ENCODE results near the gene RUSC1.
A peak's percentile ranks its signal among the peaks of the same experiment; 100 is the strongest.

The RUSC1 gene

GRCh38 chr1:155295183-155295941, 25.3 kb upstream of the RUSC1 start:
- Histone ChIP-seq H3K4me1 (ENCODE audit: control extremely low read depth in 1 of 4, control insufficient read depth in 4 of 4, insufficient read depth in 4 of 4, low read length in 3 of 4) (peaks cover 0 to 12% (median 8%) of the 10 kb centered on the region in 4 experiments), H3K36me3 (ENCODE audit: control insufficient read depth in 4 of 4, insufficient read depth in 4 of 4, low read length in 3 of 4) (no peaks in the 10 kb centered on the region), H3K9me3 (ENCODE audit: control extremely low read depth in 1 of 5, control insufficient read depth in 4 of 5, insufficient read depth in 2 of 5, low read depth in 1 of 5, low read length in 4 of 5) (no peaks in the 10 kb centered on the region), H3K4me3 (ENCODE audit: control insufficient read depth in 1 of 7, extremely low read depth in 1 of 7, insufficient read depth in 4 of 7, low read depth in 2 of 7, low read length in 6 of 7) (peak overlapping the region in 3 of 7 experiments; percentile 19 to 61 (median 57)), H3K27me3 (replicated peaks in 2 of 5; ENCODE audit: control insufficient read depth in 4 of 5, insufficient read depth in 5 of 5, low read length in 4 of 5) (peaks cover 0 to 49% (median 31%) of the 10 kb centered on the region in 5 experiments), H3K27ac (ENCODE audit: insufficient read depth in 1 of 2, low read depth in 1 of 2, low read length in 2 of 2, poor library complexity in 1 of 2, severe bottlenecking in 2 of 2) (no peak overlapping the region)
- CTCF ChIA-PET = interaction anchor here (1.2 kb wide), 2 partner anchors 9 to 23 kb away, joined by 3 read pairs; no protein-coding TSS in a partner anchor
- POLR2A ChIA-PET = interaction anchor here (0.6 kb wide), 1 partner anchor 22 kb away, joined by 4 read pairs; no protein-coding TSS in a partner anchor
- no peak for DNase-seq
- 21% methylated on average over 42 of the region's 47 CpGs for WGBS (ENCODE audit: insufficient coverage)

GRCh38 chr1:155295942-155296267, 24.8 kb upstream of the RUSC1 start:
- Histone ChIP-seq H3K27ac (ENCODE audit: insufficient read depth in 1 of 2, low read depth in 1 of 2, low read length in 2 of 2, poor library complexity in 1 of 2, severe bottlenecking in 2 of 2) (no peak overlapping the region), H3K4me3 (ENCODE audit: control insufficient read depth in 1 of 7, extremely low read depth in 1 of 7, insufficient read depth in 4 of 7, low read depth in 2 of 7, low read length in 6 of 7) (no peak overlapping the region), H3K9me3 (ENCODE audit: control extremely low read depth in 1 of 5, control insufficient read depth in 4 of 5, insufficient read depth in 2 of 5, low read depth in 1 of 5, low read length in 4 of 5) (no peaks in the 10 kb centered on the region), H3K4me1 (ENCODE audit: control extremely low read depth in 1 of 4, control insufficient read depth in 4 of 4, insufficient read depth in 4 of 4, low read length in 3 of 4) (peaks cover 0 to 12% (median 8%) of the 10 kb centered on the region in 4 experiments), H3K36me3 (ENCODE audit: control insufficient read depth in 4 of 4, insufficient read depth in 4 of 4, low read length in 3 of 4) (no peaks in the 10 kb centered on the region), H3K27me3 (replicated peaks in 2 of 5; ENCODE audit: control insufficient read depth in 4 of 5, insufficient read depth in 5 of 5, low read length in 4 of 5) (peaks cover 0 to 49% (median 31%) of the 10 kb centered on the region in 5 experiments)
- POLR2A ChIA-PET = no interaction called here
- CTCF ChIA-PET = interaction anchor here (1.2 kb wide), 1 partner anchor 9 kb away, joined by 3 read pairs; no protein-coding TSS in a partner anchor
- 96% methylated on average over 4 of the region's 7 CpGs for WGBS (ENCODE audit: insufficient coverage)
- DNase-seq = no peak

- H3K4me1 ChIP-seq (ENCODE audit: control extremely low read depth in 1 of 4, control insufficient read depth in 4 of 4, insufficient read depth in 4 of 4, low read length in 3 of 4) = peaks cover 0 to 12% (median 8%) of the 10 kb centered on the region in 4 experiments
- no peak overlapping the region for H3K4me3 ChIP-seq (ENCODE audit: control insufficient read depth in 1 of 7, extremely low read depth in 1 of 7, insufficient read depth in 4 of 7, low read depth in 2 of 7, low read length in 6 of 7)
- ChIA-PET CTCF (interaction anchor here (0.9 to 1.4 kb wide), 2 partner anchors 15 to 46 kb away, joined by 3 to 5 read pairs; no protein-coding TSS in a partner anchor), POLR2A (no interaction called here)
- WGBS (ENCODE audit: insufficient coverage) = 96% methylated on average over 3 of the region's 3 CpGs
- peaks cover 0 to 49% (median 31%) of the 10 kb centered on the region in 5 experiments for H3K27me3 ChIP-seq (replicated peaks in 2 of 5; ENCODE audit: control insufficient read depth in 4 of 5, insufficient read depth in 5 of 5, low read length in 4 of 5)
- DNase-seq = no peak
- H3K9me3 ChIP-seq (ENCODE audit: control extremely low read depth in 1 of 5, control insufficient read depth in 4 of 5, insufficient read depth in 2 of 5, low read depth in 1 of 5, low read length in 4 of 5) = no peaks in the 10 kb centered on the region
- no peaks in the 10 kb centered on the region for H3K36me3 ChIP-seq (ENCODE audit: control insufficient read depth in 4 of 4, insufficient read depth in 4 of 4, low read length in 3 of 4)
- H3K27ac ChIP-seq (ENCODE audit: insufficient read depth in 1 of 2, low read depth in 1 of 2, low read length in 2 of 2, poor library complexity in 1 of 2, severe bottlenecking in 2 of 2) = no peak overlapping the region
These were observed 24.0 kb upstream of the RUSC1 start for GRCh38 chr1:155296661-155297060.

GRCh38 chr1:155297384-155297783, 23.3 kb upstream of the RUSC1 start:
- POLR2A ChIA-PET = no interaction called here
- 83% methylated on average over 7 of the region's 7 CpGs for WGBS (ENCODE audit: insufficient coverage)

GRCh38 chr1:155300024-155300423, 20.7 kb upstream of the RUSC1 start:
- 93% methylated on average over 3 of the region's 8 CpGs for WGBS (ENCODE audit: insufficient coverage)
- peaks cover 0 to 5% (median 5%) of the 10 kb centered on the region in 4 experiments for H3K4me1 ChIP-seq (ENCODE audit: control extremely low read depth in 1 of 4, control insufficient read depth in 4 of 4, insufficient read depth in 4 of 4, low read length in 3 of 4)
- ChIA-PET CTCF (interaction anchor here (0.9 to 1.7 kb wide), 4 partner anchors 16 to 49 kb away, joined by 3 to 5 read pairs (median 4); no protein-coding TSS in a partner anchor), POLR2A (no interaction called here)
- no peak overlapping the region for H3K4me3 ChIP-seq (ENCODE audit: control insufficient read depth in 1 of 7, extremely low read depth in 1 of 7, insufficient read depth in 4 of 7, low read depth in 2 of 7, low read length in 6 of 7)
- no peaks in the 10 kb centered on the region for H3K36me3 ChIP-seq (ENCODE audit: control insufficient read depth in 4 of 4, insufficient read depth in 4 of 4, low read length in 3 of 4)
- H3K9me3 ChIP-seq (ENCODE audit: control extremely low read depth in 1 of 5, control insufficient read depth in 4 of 5, insufficient read depth in 2 of 5, low read depth in 1 of 5, low read length in 4 of 5) = no peaks in the 10 kb centered on the region
- no peak overlapping the region for H3K27ac ChIP-seq (ENCODE audit: insufficient read depth in 1 of 2, low read depth in 1 of 2, low read length in 2 of 2, poor library complexity in 1 of 2, severe bottlenecking in 2 of 2)
- DNase-seq = no peak
- H3K27me3 ChIP-seq (replicated peaks in 2 of 5; ENCODE audit: control insufficient read depth in 4 of 5, insufficient read depth in 5 of 5, low read length in 4 of 5) = peaks cover 0 to 24% (median 12%) of the 10 kb centered on the region in 5 experiments

More at GRCh38 chr1:155297384-155297783, 23.3 kb upstream of the RUSC1 start:
- peaks cover 0 to 12% (median 8%) of the 10 kb centered on the region in 4 experiments for H3K4me1 ChIP-seq (ENCODE audit: control extremely low read depth in 1 of 4, control insufficient read depth in 4 of 4, insufficient read depth in 4 of 4, low read length in 3 of 4)
- H3K27me3 ChIP-seq (replicated peaks in 2 of 5; ENCODE audit: control insufficient read depth in 4 of 5, insufficient read depth in 5 of 5, low read length in 4 of 5) = peaks cover 0 to 48% (median 31%) of the 10 kb centered on the region in 5 experiments
- no peak for DNase-seq
- H3K36me3 ChIP-seq (ENCODE audit: control insufficient read depth in 4 of 4, insufficient read depth in 4 of 4, low read length in 3 of 4) = no peaks in the 10 kb centered on the region
- no peaks in the 10 kb centered on the region for H3K9me3 ChIP-seq (ENCODE audit: control extremely low read depth in 1 of 5, control insufficient read depth in 4 of 5, insufficient read depth in 2 of 5, low read depth in 1 of 5, low read length in 4 of 5)
- H3K4me3 ChIP-seq (ENCODE audit: control insufficient read depth in 1 of 7, extremely low read depth in 1 of 7, insufficient read depth in 4 of 7, low read depth in 2 of 7, low read length in 6 of 7) = no peak overlapping the region
- CTCF ChIA-PET = interaction anchor here (0.9 to 1.4 kb wide), 2 partner anchors 15 to 47 kb away, joined by 3 to 5 read pairs; no protein-coding TSS in a partner anchor
- H3K27ac ChIP-seq (ENCODE audit: insufficient read depth in 1 of 2, low read depth in 1 of 2, low read length in 2 of 2, poor library complexity in 1 of 2, severe bottlenecking in 2 of 2) = no peak overlapping the region

- ChIA-PET CTCF (interaction anchor here (0.6 to 1.7 kb wide), 4 partner anchors 8 to 50 kb away, joined by 3 to 5 read pairs (median 3); no protein-coding TSS in a partner anchor), POLR2A (no interaction called here)
- H3K27ac ChIP-seq (ENCODE audit: insufficient read depth in 1 of 2, low read depth in 1 of 2, low read length in 2 of 2, poor library complexity in 1 of 2, severe bottlenecking in 2 of 2) = no peak overlapping the region
- peaks cover 0 to 5% (median 0%) of the 10 kb centered on the region in 4 experiments for H3K4me1 ChIP-seq (ENCODE audit: control extremely low read depth in 1 of 4, control insufficient read depth in 4 of 4, insufficient read depth in 4 of 4, low read length in 3 of 4)
- H3K36me3 ChIP-seq (ENCODE audit: control insufficient read depth in 4 of 4, insufficient read depth in 4 of 4, low read length in 3 of 4) = no peaks in the 10 kb centered on the region
- WGBS (ENCODE audit: insufficient coverage) = 100% methylated on average over 8 of the region's 9 CpGs
- no peak overlapping the region for H3K4me3 ChIP-seq (ENCODE audit: control insufficient read depth in 1 of 7, extremely low read depth in 1 of 7, insufficient read depth in 4 of 7, low read depth in 2 of 7, low read length in 6 of 7)
- peaks cover 0 to 17% (median 6%) of the 10 kb centered on the region in 5 experiments for H3K27me3 ChIP-seq (replicated peaks in 2 of 5; ENCODE audit: control insufficient read depth in 4 of 5, insufficient read depth in 5 of 5, low read length in 4 of 5)
- H3K9me3 ChIP-seq (ENCODE audit: control extremely low read depth in 1 of 5, control insufficient read depth in 4 of 5, insufficient read depth in 2 of 5, low read depth in 1 of 5, low read length in 4 of 5) = no peaks in the 10 kb centered on the region
- no peak for DNase-seq
These were observed 20.0 kb upstream of the RUSC1 start for GRCh38 chr1:155300553-155301329.
